Heart left ventricle (tissue), 16 donors: ENCODE results near the gene SNX24. TPM values are rescaled to one million over a fixed set of nuclear protein-coding genes. Genes with fewer than 3 reads are reported as not detected.

Experiments
- ATAC-seq, 4 donors: fragments of 200-7000 bp; cut with Tn5 transposase; one replicate each; pipeline ENCODE4 v1.9.1; 2020 to 2022; ENCODE audit warnings: moderate library complexity in 4 of 4, mild to moderate bottlenecking in 3 of 4, moderate number of reproducible peaks in 1 of 4
- DNase-seq, 5 donors: peaks; one replicate each; pipeline ENCODE4 v3.0.0-alpha.2; 2020
- H3K27ac ChIP-seq, 12 donors: fragments of 200-600 bp; sonication (generic) in 4 of 12; one replicate each; pipeline versions ENCODE4 v1.5.0 to v1.8.0; 2016 to 2022; ENCODE audit warnings: mild to moderate bottlenecking in 2 of 12
- H3K27me3 ChIP-seq, 9 donors: fragments of 200-600 bp; sonication (generic) in 2 of 9; one replicate each; pipeline versions ENCODE4 v1.5.1 to v1.8.0; 2016 to 2022; ENCODE audit warnings: mild to moderate bottlenecking in 3 of 9
- H3K36me3 ChIP-seq, 9 donors: fragments of 200-600 bp; sonication (generic) in 2 of 9; one replicate each; pipeline versions ENCODE4 v1.5.0 to v1.8.0; 2018 to 2022; ENCODE audit warnings: mild to moderate bottlenecking in 2 of 9
- H3K4me1 ChIP-seq, 12 donors: fragments of 200-600 bp; sonication (generic) in 4 of 12; one replicate each; pipeline versions ENCODE4 v1.5.0 to v1.8.0; 2016 to 2022; ENCODE audit warnings: mild to moderate bottlenecking in 3 of 12
- H3K4me3 ChIP-seq, 12 donors: fragments of 200-600 bp; sonication (generic) in 4 of 12; one replicate each; pipeline versions ENCODE4 v1.5.0 to v1.8.0; 2017 to 2022; ENCODE audit warnings: mild to moderate bottlenecking in 9 of 12, moderate library complexity in 4 of 12
- H3K9me3 ChIP-seq, 12 donors: fragments of 200-600 bp; sonication (generic) in 4 of 12; one replicate each; pipeline versions ENCODE4 v1.5.0 to v1.8.0; 2016 to 2022; ENCODE audit warnings: mild to moderate bottlenecking in 1 of 12
- POLR2A ChIP-seq, 2 donors: fragments of 450-650 bp; IDR thresholded peaks; one replicate each; pipeline ENCODE4 v1.6.1; 2017; ENCODE audit warnings: antibody characterized with exemption in 2 of 2, mild to moderate bottlenecking in 2 of 2, moderate library complexity in 2 of 2
- WGBS, 4 donors: extraction: QIAGEN DNeasy Blood & Tissue Kit in 2 of 4; methylation state at CpG; one replicate each; pipeline versions ENCODE4 v1.1.5 to v1.1.7; 2013 to 2018; 5-methylcytosine and 5-hydroxymethylcytosine counted together
- intact Hi-C, 10 donors: fragments of 100-400 bp; cut with DNase I; formaldehyde crosslinking; loops; one replicate each; pipeline versions ENCODE4 v1.11.1 to v1.14.2; 2022
- polyA plus RNA-seq, 2 donors: library from polyadenylated mRNA; stranded (reverse); fragments of 200-250 nt; gene quantifications; one replicate each; pipeline ENCODE4 v1.2.3, GENCODE V29; 2013
- total RNA-seq, 9 donors: library from RNA; depleted of rRNA in 2 of 9; stranded (reverse); fragments of >200 nt in 2 of 9; fragmentation: NEBNext Ultra II Directional in 3 of 9; extraction: Animal tissue kit (Norgen Biotek cat#: 25700) in 3 of 9; gene quantifications; one replicate each; pipeline versions ENCODE4 v1.1.0 to v1.2.4, GENCODE V29; 2016 to 2023
- TF ChIP-seq, protein P1 (sequence below), 12 donors: fragments of 200-600 bp; sonication (generic) in 4 of 12; IDR thresholded peaks; one replicate each; pipeline versions ENCODE4 v1.5.0 to v1.8.0; 2018 to 2022; ENCODE audit warnings: antibody characterized with exemption in 12 of 12, mild to moderate bottlenecking in 5 of 12
- donor health status: ischemic (EF 13 %, LVEDD 7.1; RV severe dilation, severe dysfunction).
- donor health status: healthy with polysubstance abuse.
- donor health status: DM: no; HTN: yes; CAD: no.
- donor health status: DM: no; HTN: no; CAD: no.
- donor health status: ischemic (EF 25% LVEDD 6.9; RV normal size, moderate dysfunction).
- donor health status: ischemic (EF 25% LVEDD 5.7; RV mildly dilated, moderate dysfunction).
- donor health status: healthy.
- donor health status: DM: yes; HTN: yes; CAD: no.
- donor health status: ischemic (EF 35%, LVEDD 5.7; RV mildly dilated, moderate dysfunction).
- donor health status: nonischemic (EF 11% LVEDD 7.7; RV severe dilation, severe dysfunction).
- donor health status: DM: yes; HTN: yes; CAD: no.
- donor health status: PGD.
- donor health status: ischemic (EF 29% LVEDD 5.4; RV normal size, mild dysfunction).
- donor health status: nonischemic (EF 23%, LVEDD 6.1; RV moderate dilation, normal function).

SNX24 gene
- total and polyA plus RNA-seq, 11 donors: 10.0 to 21.2 (median 14.8) TPM

- Histone ChIP-seq H3K4me3 (no peak overlapping the region), H3K4me1 (peaks cover 0 to 15% (median 0%) of the 10 kb centered on the region in 12 donors), H3K36me3 (no peaks in the 10 kb centered on the region), H3K27ac (no peak overlapping the region), H3K27me3 (no peaks in the 10 kb centered on the region), H3K9me3 (no peaks in the 10 kb centered on the region)
- DNase-seq (no peak), ATAC-seq (no peak)
- intact Hi-C loops: no loop called here
- no peak for TF ChIP-seq POLR2A (IDR thresholded peaks at IDR 0.05)
- 94 to 98% (median 97%) methylated on average over 3 of the region's 3 CpGs for WGBS, 4 donors
Measured at GRCh38 chr5:122879076-122879475, 33.7 kb downstream of the SNX24 start.

DNA sequence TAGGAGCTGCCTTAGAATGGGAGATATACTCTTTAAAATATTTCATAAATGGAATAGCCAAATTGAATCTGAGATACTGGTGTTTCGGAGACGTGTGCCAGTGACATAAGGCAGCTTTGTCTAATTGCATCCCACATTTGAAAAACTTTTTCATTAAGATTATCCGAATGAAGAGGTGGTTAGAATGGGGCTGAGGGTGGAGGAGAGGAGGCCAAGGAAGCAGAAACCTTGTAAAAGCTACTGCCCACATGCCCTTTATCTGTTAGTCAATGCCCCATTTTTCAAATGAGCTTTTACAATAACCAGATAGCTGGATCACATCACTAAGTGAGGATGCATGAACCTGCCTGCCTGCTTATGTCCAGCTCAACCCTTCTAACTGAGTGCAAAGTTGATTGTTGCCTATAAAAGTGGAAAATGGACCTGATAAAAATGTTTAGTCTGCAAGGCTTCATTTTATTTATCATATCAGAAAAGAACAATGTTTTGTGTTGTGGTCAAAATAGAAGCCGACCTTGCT, 34.8 kb downstream of the SNX24 start:
- intact Hi-C loops: no loop called here

GRCh38 chr5:122880749-122881148, 35.3 kb downstream of the SNX24 start:
- Histone ChIP-seq H3K4me3 (no peak overlapping the region), H3K9me3 (no peaks in the 10 kb centered on the region), H3K36me3 (no peaks in the 10 kb centered on the region), H3K27me3 (no peaks in the 10 kb centered on the region), H3K4me1 (peaks cover 0 to 11% (median 0%) of the 10 kb centered on the region in 12 donors), H3K27ac (no peak overlapping the region)
- ATAC-seq: peak in 1 of 4 donors; percentile 13
- TF ChIP-seq, protein P1, sequence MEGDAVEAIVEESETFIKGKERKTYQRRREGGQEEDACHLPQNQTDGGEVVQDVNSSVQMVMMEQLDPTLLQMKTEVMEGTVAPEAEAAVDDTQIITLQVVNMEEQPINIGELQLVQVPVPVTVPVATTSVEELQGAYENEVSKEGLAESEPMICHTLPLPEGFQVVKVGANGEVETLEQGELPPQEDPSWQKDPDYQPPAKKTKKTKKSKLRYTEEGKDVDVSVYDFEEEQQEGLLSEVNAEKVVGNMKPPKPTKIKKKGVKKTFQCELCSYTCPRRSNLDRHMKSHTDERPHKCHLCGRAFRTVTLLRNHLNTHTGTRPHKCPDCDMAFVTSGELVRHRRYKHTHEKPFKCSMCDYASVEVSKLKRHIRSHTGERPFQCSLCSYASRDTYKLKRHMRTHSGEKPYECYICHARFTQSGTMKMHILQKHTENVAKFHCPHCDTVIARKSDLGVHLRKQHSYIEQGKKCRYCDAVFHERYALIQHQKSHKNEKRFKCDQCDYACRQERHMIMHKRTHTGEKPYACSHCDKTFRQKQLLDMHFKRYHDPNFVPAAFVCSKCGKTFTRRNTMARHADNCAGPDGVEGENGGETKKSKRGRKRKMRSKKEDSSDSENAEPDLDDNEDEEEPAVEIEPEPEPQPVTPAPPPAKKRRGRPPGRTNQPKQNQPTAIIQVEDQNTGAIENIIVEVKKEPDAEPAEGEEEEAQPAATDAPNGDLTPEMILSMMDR (IDR thresholded peaks at IDR 0.05): no peak
- TF ChIP-seq POLR2A (IDR thresholded peaks at IDR 0.05): no peak
- intact Hi-C loops: no loop called here
- WGBS, 4 donors: 55 to 66% (median 62%) methylated on average over 3 of the region's 3 CpGs
- no peak for DNase-seq

More for the DNA sequence above, 34.8 kb downstream of the SNX24 start:
- H3K9me3 ChIP-seq: no peaks in the 10 kb centered on the region
- DNase-seq (no peak), ATAC-seq (no peak)
- H3K4me3 ChIP-seq: no peak overlapping the region
- H3K27me3 ChIP-seq: no peaks in the 10 kb centered on the region
- H3K27ac ChIP-seq: no peak overlapping the region
- H3K36me3 ChIP-seq: no peaks in the 10 kb centered on the region
- 88 to 90% (median 89%) methylated on average over 4 of the region's 4 CpGs for WGBS, 4 donors
- no peak for TF ChIP-seq POLR2A (IDR thresholded peaks at IDR 0.05)
- TF ChIP-seq, protein P1 (IDR thresholded peaks at IDR 0.05): no peak
- H3K4me1 ChIP-seq: peaks cover 0 to 11% (median 0%) of the 10 kb centered on the region in 12 donors

- no peak for ATAC-seq
- TF ChIP-seq POLR2A (IDR thresholded peaks at IDR 0.05): no peak
- TF ChIP-seq, protein P1 (IDR thresholded peaks at IDR 0.05): no peak
- H3K36me3 ChIP-seq: no peaks in the 10 kb centered on the region
- no peaks in the 10 kb centered on the region for H3K27me3 ChIP-seq
- peaks cover 0 to 11% (median 0%) of the 10 kb centered on the region in 12 donors for H3K4me1 ChIP-seq
- intact Hi-C loops: no loop called here
- no peak overlapping the region for H3K4me3 ChIP-seq
- H3K27ac ChIP-seq: no peak overlapping the region
- DNase-seq: no peak
- 80 to 84% (median 82%) methylated on average over 3 of the region's 3 CpGs for WGBS, 4 donors
- peaks cover 0 to 11% (median 0%) of the 10 kb centered on the region in 12 donors for H3K9me3 ChIP-seq
Measured at GRCh38 chr5:122882831-122883230, 37.4 kb downstream of the SNX24 start.

- intact Hi-C loops: no loop called here
- no peak overlapping the region for H3K4me3 ChIP-seq
Measured at GRCh38 chr5:122885045-122885517, 39.7 kb downstream of the SNX24 start.

More at GRCh38 chr5:122885045-122885517, 39.7 kb downstream of the SNX24 start:
- peaks cover 0 to 17% (median 0%) of the 10 kb centered on the region in 12 donors for H3K9me3 ChIP-seq
- no peak overlapping the region for H3K27ac ChIP-seq
- ATAC-seq (no peak), DNase-seq (no peak)
- no peaks in the 10 kb centered on the region for H3K36me3 ChIP-seq
- H3K27me3 ChIP-seq: no peaks in the 10 kb centered on the region
- H3K4me1 ChIP-seq: peaks cover 0 to 11% (median 0%) of the 10 kb centered on the region in 12 donors
- TF ChIP-seq POLR2A (IDR thresholded peaks at IDR 0.05): no peak
- TF ChIP-seq, protein P1 (IDR thresholded peaks at IDR 0.05): no peak
- 67 to 88% (median 78%) methylated on average over 1 of the region's 1 CpG for WGBS, 4 donors
